ENCODE measurements around the gene CMTM2. TPM values are rescaled to one million over a fixed set of nuclear protein-coding genes. Genes with fewer than 3 reads are reported as not detected.

CMTM2 gene
- polyA plus RNA-seq, 3 donors, result 0.16 to 8.0 (median 3.8) TPM

Other genes with a start within 250 kb of the CMTM2 start
- gene CDH5, start 212.8 kb upstream of the CMTM2 start, polyA plus RNA-seq, result 10 to 100 TPM; 10.3 to 82.7 (median 54.0) TPM
- under 1 TPM; 0.10 to 0.34 (median 0.27) TPM for gene BEAN1, start 152.2 kb upstream of the CMTM2 start, polyA plus RNA-seq
- gene TK2, start 29.3 kb upstream of the CMTM2 start, polyA plus RNA-seq, result 10 to 100 TPM; 15.7 to 38.8 (median 37.2) TPM
- gene CKLF, start 26.9 kb upstream of the CMTM2 start, polyA plus RNA-seq, result 10 to 100 TPM; 18.7 to 60.9 (median 46.2) TPM
- gene CMTM1, start 13.0 kb upstream of the CMTM2 start, polyA plus RNA-seq, result under 1 TPM; 0.21 to 0.67 (median 0.45) TPM
- 10 to 100 TPM in 2 of 3 donors, 1 to 10 TPM in 1; 5.4 to 59.5 (median 31.5) TPM for gene CMTM3, start 25.2 kb downstream of the CMTM2 start, polyA plus RNA-seq
- gene CMTM4, start 117.3 kb downstream of the CMTM2 start, polyA plus RNA-seq, result 10 to 100 TPM in 1 of 3 donors, 1 to 10 TPM in 2; 4.6 to 16.2 (median 9.4) TPM
- 100 to 1,000 TPM in 1 of 3 donors, 10 to 100 TPM in 2; 32.8 to 106 (median 57.0) TPM for gene DYNC1LI2, start 172.1 kb downstream of the CMTM2 start, polyA plus RNA-seq
- gene TERB1, start 222.1 kb downstream of the CMTM2 start, polyA plus RNA-seq, result not detected

Data from adipose tissue (tissue), 3 donors.